GM18870 (cell line): ENCODE measurements around the gene RNF115.
A peak's percentile ranks its signal among the peaks of the same experiment; 100 is the strongest.

Source experiments
- ATAC-seq: cut with Tn5 transposase; IDR thresholded peaks from one replicate; pipeline ENCODE4 v1.9.1; 2021; ENCODE audit warnings: moderate library complexity; ENCODE audit not compliant: unreplicated experiment

RNF115 gene

GRCh38 chr1:145707183-145707867 lies 116.6 kb downstream of the RNF115 start, which contains the start of gene PDZK1:
Gene PDZK1, minus strand, starts transcription at chr1:145707368. Its CDS starts 19,347 bp downstream, at chr1:145688021.
- ATAC-seq = no peak

- ATAC-seq = no peak
Observed at GRCh38 chr1:145706086-145706664, 117.7 kb downstream of the RNF115 start.

GRCh38 chr1:145705622-145706021 lies 118.3 kb downstream of the RNF115 start:
- no peak for ATAC-seq

- ATAC-seq = no peak
Observed at GRCh38 chr1:145702826-145703225, 121.1 kb downstream of the RNF115 start.

- ATAC-seq = no peak
Observed at GRCh38 chr1:145702052-145702451, 121.8 kb downstream of the RNF115 start.

- ATAC-seq = no peak
Observed at GRCh38 chr1:145701306-145701862, 122.5 kb downstream of the RNF115 start.

- no peak for ATAC-seq
Observed at GRCh38 chr1:145696630-145696960, 127.3 kb downstream of the RNF115 start.

- no peak for ATAC-seq
Observed at GRCh38 chr1:145695821-145696629, 127.9 kb downstream of the RNF115 start.

- no peak for ATAC-seq
Observed at GRCh38 chr1:145692785-145693443, 131.0 kb downstream of the RNF115 start.

GRCh38 chr1:145690587-145691558 lies 133.0 kb downstream of the RNF115 start:
- ATAC-seq = peak; percentile 79

GRCh38 chr1:145689922-145690321 lies 134.0 kb downstream of the RNF115 start:
- ATAC-seq = no peak

GRCh38 chr1:145688924-145689323 lies 135.0 kb downstream of the RNF115 start:
- no peak for ATAC-seq
